Body of pancreas (tissue), 4 donors: ENCODE results near the gene ASB5. TPM values are rescaled to one million over a fixed set of nuclear protein-coding genes. Genes with fewer than 3 reads are reported as not detected.
"Not testable (repeated sequence)": the region's sequence is repeated elsewhere in the genome, so short reads cannot be mapped to it uniquely, and the experiment has no call there.

Experiments used
- ATAC-seq: fragments of 150-250 bp; one replicate; pipeline ENCODE4 v1.9.1; 2016
- DNase-seq, 4 donors: peaks; one replicate each; pipeline ENCODE4 v3.0.0-alpha.2; 2019
- H3K27ac ChIP-seq, 4 donors: fragments of 200-600 bp; sonication (generic); 1 replicate in 3 of 4; 2 replicates in 1 of 4; pipeline versions ENCODE4 v1.5.1 to v1.6.1; 2016 to 2019; ENCODE audit warnings: mild to moderate bottlenecking in 1 of 4, mixed read lengths in 1 of 4, moderate library complexity in 1 of 4
- H3K27me3 ChIP-seq, 2 donors: fragments of 200-600 bp; sonication (generic); one replicate each; pipeline ENCODE4 v1.6.0; 2016; ENCODE audit warnings: mild to moderate bottlenecking in 1 of 2
- H3K36me3 ChIP-seq, 2 donors: fragments of 200-600 bp; sonication (generic); replicated peaks in 1 of 2; 2 replicates each; pipeline ENCODE4 v1.5.1; 2016; ENCODE audit warnings: low read depth in 2 of 2; ENCODE audit not compliant: insufficient read depth in 1 of 2
- H3K4me1 ChIP-seq: fragments of 200-600 bp; sonication (generic); one replicate; pipeline ENCODE4 v1.6.0; 2016
- H3K4me3 ChIP-seq, 2 donors: fragments of 200-600 bp; sonication (generic); 1 replicate in 1 of 2; 2 replicates in 1 of 2; pipeline ENCODE4 v1.5.1; 2016 to 2019
- H3K9me3 ChIP-seq, 3 donors: fragments of 200-600 bp; sonication (generic); 1 replicate in 2 of 3; 2 replicates in 1 of 3; pipeline ENCODE4 v1.5.1; 2016
- CTCF ChIP-seq, 7 experiments: fragments of 450-650 bp in 4 of 7; fragments of 200-600 bp in 3 of 7; sonication (generic) in 3 of 7; IDR thresholded peaks; one replicate each; pipeline ENCODE4 v1.5.1; 2016 to 2019; ENCODE audit warnings: antibody characterized with exemption in 7 of 7
- POLR2A ChIP-seq, 3 donors: fragments of 450-650 bp; IDR thresholded peaks; one replicate each; pipeline ENCODE4 v1.6.1; 2016; ENCODE audit warnings: antibody characterized with exemption in 3 of 3, mild to moderate bottlenecking in 2 of 3
- WGBS, 2 donors: methylation state at CpG; one replicate each; pipeline ENCODE4 v1.1.5; 2017; 5-methylcytosine and 5-hydroxymethylcytosine counted together
- intact Hi-C: fragments of 100-400 bp; cut with DNase I; formaldehyde crosslinking; loops from one replicate; pipeline ENCODE4 v1.15.1; 2023
- total RNA-seq, 2 donors: library from RNA; depleted of rRNA; stranded (reverse); fragments of >200 nt; gene quantifications; one replicate each; pipeline ENCODE4 v1.1.0, GENCODE V29; 2016

The ASB5 gene
- total RNA-seq, 2 donors from 2014 or later: not detected

DNA sequence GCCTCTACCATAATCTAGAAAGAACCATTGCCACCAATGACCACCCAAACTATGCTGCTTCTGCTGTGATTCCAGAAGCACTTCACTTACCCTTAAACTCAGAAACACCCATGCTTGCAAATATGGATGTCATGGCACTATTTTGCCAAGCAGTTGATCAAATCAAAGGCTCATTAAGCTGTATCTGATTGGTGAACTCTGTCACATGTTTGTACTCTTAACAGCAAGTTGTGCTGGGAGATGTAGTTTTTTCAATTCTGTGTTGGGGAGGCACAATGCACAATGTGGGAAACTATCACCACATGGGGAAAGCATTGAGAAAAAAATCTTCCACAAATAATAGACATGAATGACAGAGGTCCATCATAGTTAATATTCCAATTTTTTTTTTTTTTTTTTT lies 31.5 kb upstream of the ASB5 start:
- TF ChIP-seq CTCF (IDR thresholded peaks at IDR 0.05): no peak
- TF ChIP-seq POLR2A (IDR thresholded peaks at IDR 0.05): no peak
- intact Hi-C loops: no loop called here
- Histone ChIP-seq H3K4me3 (no peak overlapping the region), H3K27ac (no peak overlapping the region), H3K4me1 (no peaks in the 10 kb centered on the region), H3K27me3 (no peaks in the 10 kb centered on the region), H3K9me3 (no peaks in the 10 kb centered on the region), H3K36me3 (no peaks in the 10 kb centered on the region)
- ATAC-seq: no peak
- no peak for DNase-seq

- ATAC-seq (no peak), DNase-seq (no peak)
- Histone ChIP-seq H3K27me3 (no peaks in the 10 kb centered on the region), H3K4me1 (no peaks in the 10 kb centered on the region), H3K4me3 (no peak overlapping the region), H3K27ac (no peak overlapping the region), H3K9me3 (no peaks in the 10 kb centered on the region), H3K36me3 (no peaks in the 10 kb centered on the region)
- WGBS, 2 donors: 66 to 70% methylated on average over 7 to 9 of the region's 9 CpGs
- intact Hi-C loops: no loop called here
- TF ChIP-seq CTCF (IDR thresholded peaks at IDR 0.05): no peak
- TF ChIP-seq POLR2A (IDR thresholded peaks at IDR 0.05): no peak
Measured at GRCh38 chr4:176300036-176300435, 31.0 kb upstream of the ASB5 start.

GRCh38 chr4:176298664-176299063 lies 29.6 kb upstream of the ASB5 start:
- 55 to 58% methylated on average over 6 of the region's 6 CpGs for WGBS, 2 donors
- Histone ChIP-seq H3K27me3 (no peaks in the 10 kb centered on the region), H3K27ac (no peak overlapping the region), H3K9me3 (no peaks in the 10 kb centered on the region), H3K4me3 (no peak overlapping the region), H3K36me3 (no peaks in the 10 kb centered on the region), H3K4me1 (no peaks in the 10 kb centered on the region)
- intact Hi-C loops: no loop called here
- no peak for ATAC-seq
- DNase-seq: no peak
- TF ChIP-seq CTCF (IDR thresholded peaks at IDR 0.05) (no peak), POLR2A (IDR thresholded peaks at IDR 0.05) (no peak)

GRCh38 chr4:176295907-176296306 lies 26.9 kb upstream of the ASB5 start:
- intact Hi-C loops, H3K4me3 ChIP-seq, ATAC-seq, H3K36me3 ChIP-seq, H3K27ac ChIP-seq, DNase-seq, H3K9me3 ChIP-seq, H3K4me1 ChIP-seq, H3K27me3 ChIP-seq: not testable (repeated sequence)
- WGBS, 2 donors: 46 to 65% methylated on average over 5 of the region's 5 CpGs

DNA sequence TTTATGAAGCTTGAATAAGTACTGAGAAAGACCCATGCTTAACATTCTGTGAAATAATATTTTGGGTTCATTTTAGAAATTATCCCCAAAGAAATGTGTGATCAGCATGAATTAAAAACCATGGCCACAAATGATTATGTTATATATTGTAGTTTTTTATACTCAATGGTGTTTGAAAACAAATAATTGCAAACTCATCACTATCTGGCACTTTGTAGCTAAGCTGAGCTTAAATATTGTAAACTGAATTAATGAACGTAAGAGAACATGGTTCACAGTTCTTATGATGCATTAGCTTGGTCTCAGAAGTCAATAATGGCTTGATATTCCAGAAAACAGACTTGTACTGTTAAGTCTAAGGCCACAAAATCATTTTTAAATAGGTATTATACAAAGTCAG lies 24.6 kb upstream of the ASB5 start:
- Histone ChIP-seq H3K27me3 (no peaks in the 10 kb centered on the region), H3K4me3 (no peak overlapping the region), H3K27ac (no peak overlapping the region), H3K9me3 (no peaks in the 10 kb centered on the region), H3K36me3 (no peaks in the 10 kb centered on the region), H3K4me1 (no peaks in the 10 kb centered on the region)
- DNase-seq (no peak), ATAC-seq (no peak)
- TF ChIP-seq POLR2A (IDR thresholded peaks at IDR 0.05): no peak
- TF ChIP-seq CTCF (IDR thresholded peaks at IDR 0.05): no peak
- WGBS, 2 donors: 52 to 74% methylated on average over 1 of the region's 1 CpG
- intact Hi-C loops: no loop called here
